Forelimb muscle (tissue), 1 donor: Measurements from ENCODE around the gene STK32C. TPM values are rescaled to one million over a fixed set of nuclear protein-coding genes. Genes with fewer than 3 reads are reported as not detected.

ENCODE experiments used
- DNase-seq: peaks from one replicate; pipeline ENCODE4 v3.0.0-alpha.2; 2013; ENCODE audit warnings: low read depth
- polyA plus RNA-seq: library from polyadenylated mRNA; unstranded; fragments of 120-200 nt; gene quantifications from one replicate; pipeline ENCODE4 v1.2.1, GENCODE V29; 2013; ENCODE audit not compliant: insufficient read length

Gene STK32C
- polyA plus RNA-seq, 1 donor = 10.3 TPM

DNA sequence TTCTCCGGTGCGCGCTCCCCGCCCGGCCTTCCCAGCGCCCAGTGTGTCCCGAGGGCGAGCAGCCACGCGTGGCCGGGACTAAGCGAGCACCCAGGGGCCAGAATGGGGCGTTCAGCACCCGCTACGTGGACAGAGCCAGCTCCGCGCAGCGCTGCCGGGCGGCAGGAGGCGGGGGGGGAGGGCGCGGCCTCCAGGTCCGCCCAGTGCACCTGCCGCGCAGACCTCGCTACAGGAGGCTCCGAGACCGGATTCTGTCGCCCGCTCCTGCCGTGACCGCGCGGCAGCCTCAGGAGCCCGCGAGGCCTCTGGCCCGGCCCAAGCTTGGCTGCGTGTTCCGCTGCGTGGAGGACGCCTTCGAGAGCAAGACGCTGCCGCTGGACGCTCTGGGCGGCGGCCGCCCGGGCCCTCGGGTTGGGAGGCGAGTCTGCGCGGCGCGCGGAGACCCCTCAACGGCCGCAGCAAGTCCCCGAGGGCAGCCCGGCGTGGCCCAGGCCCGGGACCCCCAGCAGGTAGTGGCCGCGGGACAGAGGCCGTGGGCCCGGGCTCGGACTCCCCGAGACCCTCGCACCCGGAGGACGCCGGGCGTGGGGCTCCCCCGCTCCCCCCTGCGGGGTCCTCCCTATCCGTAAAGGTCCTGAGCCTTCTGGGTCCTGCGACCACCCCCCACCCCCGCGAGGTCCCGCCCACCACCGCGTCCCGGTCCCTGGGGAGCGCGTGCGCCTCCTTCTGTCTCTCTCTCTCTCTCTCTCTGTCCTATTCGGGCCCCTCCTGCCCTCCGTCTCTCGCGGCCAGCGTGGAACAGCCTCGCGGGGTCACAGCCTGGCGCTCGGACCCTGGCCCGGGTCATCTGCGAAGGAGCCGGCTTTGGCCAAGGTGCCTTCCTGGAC, 121.9 kb downstream of the STK32C start:
- peak; percentile 4 for DNase-seq

DNA sequence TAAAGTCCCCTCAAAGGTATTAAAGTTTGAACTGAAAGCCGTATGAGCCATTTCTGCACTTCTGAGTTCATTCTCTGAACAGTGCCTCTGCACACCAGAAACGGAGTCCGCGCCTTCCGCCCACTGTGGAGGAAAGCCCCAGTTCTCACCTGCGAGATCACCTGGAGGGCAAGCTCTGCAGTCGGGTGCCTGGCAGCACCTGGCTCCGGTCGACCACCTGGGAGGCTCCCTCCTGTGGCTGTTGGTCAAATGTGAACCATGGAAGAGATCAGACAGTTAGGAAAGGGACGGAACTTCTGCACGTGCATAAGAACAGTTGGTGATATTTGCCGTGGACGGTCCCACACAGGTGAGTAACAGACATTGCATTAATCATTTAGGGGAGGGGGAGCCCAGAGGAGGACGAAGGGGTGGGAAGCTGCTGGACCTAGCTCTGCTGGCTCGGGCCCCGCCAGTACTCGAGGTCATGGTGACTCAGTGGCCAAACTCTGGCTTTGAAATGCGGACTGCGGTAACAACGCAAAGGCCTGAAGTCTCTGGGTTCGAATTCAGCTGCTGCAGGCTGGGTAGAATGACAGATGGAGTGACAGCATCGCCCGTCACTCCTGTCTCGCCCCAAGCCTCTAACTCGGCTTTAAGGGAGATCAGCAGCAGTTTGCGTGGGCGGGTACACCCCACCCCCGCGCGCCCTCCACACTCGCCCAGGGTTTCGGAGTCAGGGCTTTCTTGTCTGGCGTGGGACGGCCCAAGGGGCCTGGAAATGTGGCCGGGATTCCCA, 122.7 kb downstream of the STK32C start:
- no peak for DNase-seq

GRCh38 chr10:132183046-132183445, 124.7 kb downstream of the STK32C start:
- no peak for DNase-seq

DNA sequence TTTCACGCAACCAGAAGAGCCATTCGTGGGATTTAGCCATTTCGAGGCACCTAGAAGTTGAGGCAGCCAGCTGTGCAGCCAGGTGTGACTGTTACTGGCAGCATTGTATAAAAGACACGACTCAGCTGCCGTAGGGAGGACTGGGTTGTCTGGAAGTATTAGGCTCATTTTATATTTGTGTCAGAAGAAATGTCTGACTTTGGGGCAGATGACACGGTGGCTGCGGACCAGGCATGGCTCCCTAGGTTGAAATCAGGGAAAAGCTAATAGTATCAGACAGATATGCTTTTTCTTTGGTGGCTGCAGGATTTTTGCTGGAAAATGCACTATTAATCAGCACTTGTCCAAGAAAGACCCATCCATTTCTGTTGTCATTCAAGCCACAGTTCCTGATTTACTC, 125.2 kb downstream of the STK32C start:
- DNase-seq = no peak

GRCh38 chr10:132181691-132182425, 125.9 kb downstream of the STK32C start:
- DNase-seq = no peak

DNA sequence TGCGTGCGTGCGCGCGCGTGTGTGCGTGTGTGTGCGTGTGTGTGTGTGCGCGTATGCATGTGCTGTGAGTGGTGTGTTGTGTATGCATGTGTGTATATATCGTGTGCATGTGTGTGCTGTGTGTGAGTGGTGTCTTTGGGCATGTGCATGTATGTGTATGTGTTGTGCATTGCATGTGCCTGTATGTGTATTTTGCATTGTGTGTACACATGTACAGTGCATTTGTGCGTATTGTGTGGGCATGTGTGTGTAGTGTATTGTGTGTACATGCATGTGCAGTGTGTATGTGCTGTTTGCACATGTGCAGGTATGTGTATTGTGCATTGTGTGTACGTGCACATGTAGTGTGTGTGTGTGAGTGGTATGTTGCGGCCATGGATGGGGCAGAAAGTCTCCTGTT, 127.0 kb downstream of the STK32C start:
- DNase-seq = no peak

- no peak for DNase-seq
These were observed 128.0 kb downstream of the STK32C start for GRCh38 chr10:132179551-132180392.

GRCh38 chr10:132178672-132179545, 128.8 kb downstream of the STK32C start:
- DNase-seq = no peak

GRCh38 chr10:132178046-132178445, 129.7 kb downstream of the STK32C start:
- no peak for DNase-seq

DNA sequence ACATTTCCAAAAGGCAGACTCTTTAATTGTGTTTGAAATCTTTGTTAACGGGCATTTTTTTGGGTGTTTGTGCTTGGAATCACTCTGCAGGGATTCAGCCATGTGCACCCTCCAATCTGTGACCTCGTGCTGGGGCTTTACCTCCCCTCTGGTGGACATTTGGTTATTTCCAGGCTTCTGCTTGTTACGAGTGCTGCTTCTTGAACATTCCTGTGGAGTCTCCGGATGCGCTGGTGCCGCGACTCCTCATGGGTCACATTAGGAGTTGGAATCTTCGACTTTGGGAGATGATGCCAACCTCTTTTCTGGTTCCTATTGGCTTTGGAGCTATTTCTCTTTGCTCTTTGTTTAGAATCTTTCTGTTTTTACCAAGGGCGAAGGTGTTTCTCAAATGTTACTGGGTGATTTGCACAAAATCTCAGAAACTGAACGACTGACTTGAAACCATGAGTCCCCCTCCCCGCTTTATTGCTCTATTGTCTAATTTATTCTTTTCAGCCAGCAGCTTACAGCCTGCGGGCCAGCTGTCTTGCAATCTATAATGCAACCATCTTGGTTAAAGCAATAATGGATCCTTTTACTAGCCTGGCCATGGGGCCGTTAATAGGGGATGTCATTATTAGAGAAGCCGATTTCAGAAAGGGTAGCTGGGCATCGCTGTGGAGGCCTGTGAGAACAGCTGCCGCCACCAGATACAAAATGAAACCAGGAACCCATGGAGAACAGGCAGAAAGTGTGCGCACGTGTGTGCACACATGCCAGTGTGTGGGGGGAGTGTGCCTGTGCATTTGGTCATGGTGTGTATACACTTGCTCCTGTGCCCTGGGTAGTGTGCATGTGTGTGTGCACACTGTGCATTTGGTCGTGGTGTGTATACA, 130.9 kb downstream of the STK32C start:
- DNase-seq = no peak

DNA sequence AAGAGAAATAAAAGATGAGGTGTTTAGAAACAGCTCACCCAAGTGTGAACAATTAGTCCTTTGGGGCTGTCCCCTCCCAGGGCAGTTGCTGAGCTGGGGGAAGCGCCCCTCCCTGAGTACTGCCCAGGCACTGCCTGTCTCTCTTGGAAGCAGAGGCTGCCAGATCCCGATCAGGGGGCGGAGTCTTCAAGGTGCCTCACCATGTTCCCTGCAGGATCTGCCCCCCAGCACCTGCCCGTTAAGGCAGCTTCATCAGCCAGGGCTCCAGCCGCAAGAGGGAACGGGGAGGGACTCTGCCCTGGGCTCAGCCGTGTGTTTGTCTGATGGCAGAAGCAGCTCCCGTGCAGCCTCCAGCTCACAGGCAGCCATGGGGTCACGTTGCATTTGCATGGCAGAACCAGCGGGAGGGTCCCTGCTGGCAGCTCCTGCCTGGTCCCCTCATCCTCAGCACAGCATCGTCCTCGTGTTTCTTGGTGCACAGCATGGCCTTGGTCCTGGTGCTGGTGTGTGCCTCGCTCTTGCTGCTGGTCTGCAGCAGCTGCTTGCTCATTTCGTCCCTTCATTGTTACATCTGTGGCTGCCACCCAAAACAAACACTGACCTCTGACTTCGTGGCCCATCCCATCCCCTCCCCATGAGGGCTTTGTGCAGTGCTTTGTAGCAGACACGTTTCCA, 131.7 kb downstream of the STK32C start:
- no peak for DNase-seq

- no peak for DNase-seq
These were observed 132.3 kb downstream of the STK32C start for GRCh38 chr10:132175408-132175807.

GRCh38 chr10:132174237-132174636, 133.5 kb downstream of the STK32C start:
- no peak for DNase-seq

- DNase-seq = no peak
These were observed 134.6 kb downstream of the STK32C start for GRCh38 chr10:132173185-132173584.

DNA sequence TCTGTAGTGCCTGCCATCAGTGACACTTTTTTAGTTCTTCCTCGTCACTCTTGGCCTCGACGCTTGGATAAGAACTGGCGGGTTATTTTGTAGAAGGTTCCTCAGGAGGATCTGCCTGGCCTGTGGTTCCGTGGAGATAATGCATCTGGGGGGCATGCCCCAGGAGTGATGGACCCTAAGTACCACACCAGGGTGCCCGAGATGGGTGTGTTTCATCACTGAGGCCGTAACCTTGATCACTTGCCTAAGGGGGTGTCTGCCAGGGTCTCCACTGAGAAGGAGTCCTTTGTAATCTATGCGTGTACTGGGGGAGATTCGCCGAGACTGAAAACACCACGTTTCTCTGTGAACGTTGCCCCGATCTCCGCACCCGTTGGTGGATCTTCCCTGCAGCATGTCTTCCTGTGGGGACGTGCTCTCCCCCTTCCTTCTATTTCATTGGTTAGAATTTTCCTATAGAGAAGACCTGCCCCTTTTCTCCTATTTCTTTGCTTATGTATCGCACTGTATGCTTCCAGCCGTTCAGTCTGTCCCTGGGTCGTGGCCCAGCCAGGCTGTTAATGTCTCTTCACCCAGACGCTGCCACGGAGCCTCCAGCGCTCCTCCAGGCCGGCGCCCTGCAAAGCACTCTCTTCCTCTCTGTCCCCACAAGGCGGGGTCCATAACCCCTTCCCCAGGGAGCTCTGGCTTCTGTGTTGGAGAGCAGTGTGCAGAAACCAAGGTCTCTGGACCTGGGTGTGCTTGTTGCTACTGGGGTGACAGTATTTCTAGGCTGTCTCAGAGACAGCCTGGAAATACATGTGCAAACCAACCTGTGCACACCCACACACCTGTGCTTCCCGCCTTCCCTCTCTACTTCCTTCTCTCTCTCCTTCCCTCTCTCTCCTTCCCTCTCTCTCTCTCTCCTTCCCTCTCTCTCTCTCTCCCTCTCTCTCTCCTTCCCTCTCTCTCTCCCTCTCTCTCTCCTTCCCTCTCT, 135.4 kb downstream of the STK32C start:
- DNase-seq = no peak

GRCh38 chr10:132170561-132171361, 137.0 kb downstream of the STK32C start:
- DNase-seq = no peak
